K562 (cell line): ENCODE data around the gene SNAPC5. TPM values are rescaled to one million over a fixed set of nuclear protein-coding genes. Genes with fewer than 3 reads are reported as not detected.

ENCODE experiments used
- ARID2 ChIP-seq: fragments of 450-650 bp; IDR thresholded peaks from 2 replicates; pipeline ENCODE4 v1.6.1; 2017; ENCODE audit warnings: antibody characterized with exemption, mild to moderate bottlenecking
- EP300 ChIP-seq: IDR thresholded peaks from 2 replicates; pipeline ENCODE4 v1.6.1; 2012; ENCODE audit warnings: low read length, improper control_type of control experiment
- FOSL1 ChIP-seq: fragments of 200-800 bp; sonication (Bioruptor generic); conservative IDR thresholded peaks from 2 replicates; pipeline ENCODE4 v1.6.1; 2016; ENCODE audit warnings: missing genetic modification characterization, missing compliant biosample characterization
- HIVEP1 ChIP-seq: fragments of 250-450 bp; sonication (Bioruptor Pico); IDR thresholded peaks from 2 replicates; pipeline ENCODE4 v1.4.0; 2020; ENCODE audit warnings: mild to moderate bottlenecking
- HMG20A ChIP-seq: fragments of 450-650 bp; formaldehyde crosslinking; conservative IDR thresholded peaks from 2 replicates; pipeline ENCODE4 v1.4.0; 2020; ENCODE audit warnings: mild to moderate bottlenecking, mixed read lengths
- JUN ChIP-seq, 2 experiments: sonication (generic) in 1 of 2; formaldehyde crosslinking in 1 of 2; IDR thresholded peaks; 2 replicates each; pipeline versions ENCODE4 v1.6.1 to v1.8.0; 2012 to 2022; ENCODE audit warnings: borderline replicate concordance in 2 of 2, mild to moderate bottlenecking in 2 of 2, improper control_type of control experiment in 1 of 2, low read depth in 1 of 2, low read length in 1 of 2, missing genetic modification reagents in 1 of 2
- MTA2 ChIP-seq: fragments of 450-650 bp; IDR thresholded peaks from 2 replicates; pipeline ENCODE4 v1.6.1; 2016; ENCODE audit warnings: low read depth
- NBN ChIP-seq: fragments of 450-650 bp; IDR thresholded peaks from 2 replicates; pipeline ENCODE4 v1.6.1; 2016; ENCODE audit warnings: low read depth, mild to moderate bottlenecking
- PHTF2 ChIP-seq: fragments of 250-450 bp; sonication (Bioruptor Pico); IDR thresholded peaks from 2 replicates; pipeline ENCODE4 v1.5.0; 2021; ENCODE audit warnings: mild to moderate bottlenecking
- PURB ChIP-seq: sonication (generic); formaldehyde crosslinking; IDR thresholded peaks from 2 replicates; pipeline ENCODE4 v1.9.0; 2021; ENCODE audit warnings: low read depth, mild to moderate bottlenecking, missing genetic modification reagents
- RAD21 ChIP-seq, 2 experiments: fragments of 250-450 bp in 1 of 2; fragments of 450-650 bp in 1 of 2; sonication (Bioruptor Pico) in 1 of 2; formaldehyde crosslinking in 1 of 2; IDR thresholded peaks in 1 of 2; conservative IDR thresholded peaks in 1 of 2; 2 replicates each; pipeline versions ENCODE4 v1.4.0 to v1.8.0; 2020 to 2022; ENCODE audit warnings: mild to moderate bottlenecking in 2 of 2, moderate library complexity in 1 of 2
- RBBP5 ChIP-seq: fragments of 200-600 bp; sonication (generic); IDR thresholded peaks from 2 replicates; pipeline ENCODE4 v1.6.1; 2012; ENCODE audit warnings: borderline replicate concordance, mild to moderate bottlenecking, low read length, control low read depth, inconsistent platforms; ENCODE audit not compliant: insufficient read depth, poor library complexity, severe bottlenecking
- RBFOX2 ChIP-seq: fragments of 200-400 bp; formaldehyde crosslinking; IDR thresholded peaks from 2 replicates; pipeline ENCODE4 v1.6.1; 2017; ENCODE audit warnings: low read depth, mild to moderate bottlenecking, low read length, moderate library complexity
- SIN3B ChIP-seq: fragments of 450-650 bp; IDR thresholded peaks from 2 replicates; pipeline ENCODE4 v1.6.1; 2017; ENCODE audit warnings: low read depth, mild to moderate bottlenecking, moderate library complexity
- SREBF1 ChIP-seq: fragments of 150-350 bp; IDR thresholded peaks from 2 replicates; pipeline ENCODE4 v1.6.1; 2014; ENCODE audit warnings: antibody characterized with exemption, low read depth, low read length, borderline replicate concordance
- THRAP3 ChIP-seq: fragments of 450-650 bp; IDR thresholded peaks from 2 replicates; pipeline ENCODE4 v1.6.1; 2016; ENCODE audit warnings: mild to moderate bottlenecking, inconsistent platforms, borderline replicate concordance
- TOE1 ChIP-seq, 2 experiments: fragments of 450-650 bp in 1 of 2; sonication (generic) in 1 of 2; formaldehyde crosslinking in 1 of 2; IDR thresholded peaks; 2 replicates each; pipeline versions ENCODE4 v1.7.1 to v1.8.0; 2016 to 2022; ENCODE audit warnings: borderline replicate concordance in 2 of 2, mild to moderate bottlenecking in 2 of 2, antibody characterized with exemption in 1 of 2, inconsistent platforms in 1 of 2, low read depth in 1 of 2, missing genetic modification reagents in 1 of 2, moderate library complexity in 1 of 2
- ZNF274 ChIP-seq: IDR thresholded peaks from 2 replicates; pipeline ENCODE4 v1.6.1; 2011; ENCODE audit warnings: low read depth, mild to moderate bottlenecking, low read length, moderate library complexity, borderline replicate concordance
- ZNF584 ChIP-seq: fragments of 200-800 bp; sonication (Bioruptor generic); IDR thresholded peaks from 2 replicates; pipeline ENCODE4 v1.6.1; 2016; ENCODE audit warnings: low read depth, mild to moderate bottlenecking, missing genetic modification characterization, missing compliant biosample characterization
- polyA plus RNA-seq, 8 experiments: library from polyadenylated mRNA; depleted of rRNA in 4 of 8; stranded (reverse) in 5 of 8; unstranded in 3 of 8; fragments of >200 nt; fragmentation: Nextera tagmentation in 2 of 8; fragmentation: Illumina TruSeq in 1 of 8; extraction: Ambion mirVana in 2 of 8; extraction: Trizol in 1 of 8; gene quantifications; 2 replicates each; pipeline versions ENCODE4 v1.2.1 to v1.2.3, GENCODE V29; 2011 to 2014; ENCODE audit warnings: inconsistent platforms in 1 of 8, missing spikeins in 1 of 8
- total RNA-seq, 7 experiments: library from RNA; depleted of rRNA in 6 of 7; stranded (reverse); fragments of >200 nt in 6 of 7; fragmentation: Illumina TruSeq in 2 of 7; extraction: Trizol in 2 of 7; gene quantifications; 2 replicates each; pipeline versions ENCODE4 v1.2.1 to v1.2.3, GENCODE V29; 2011 to 2021; ENCODE audit warnings: low replicate concordance in 1 of 7
- TF ChIP-seq, protein P1 (sequence below): IDR thresholded peaks from 2 replicates; pipeline ENCODE4 v1.6.1; 2011; ENCODE audit warnings: borderline replicate concordance, low read depth, mild to moderate bottlenecking, moderate library complexity, low read length; ENCODE audit not compliant: insufficient read depth, poor library complexity, severe bottlenecking
- TF ChIP-seq, protein P2 (sequence below): sonication (generic); formaldehyde crosslinking; IDR thresholded peaks from 2 replicates; pipeline ENCODE4 v1.5.0; 2020; ENCODE audit warnings: missing genetic modification reagents
- TF ChIP-seq, protein P3 (sequence below): IDR thresholded peaks from 2 replicates; pipeline ENCODE4 v1.6.1; 2011; ENCODE audit not compliant: insufficient read length; ENCODE audit errors: extremely low read depth

Gene SNAPC5
- total and polyA plus RNA-seq, 9 of the 15 experiments (the other 6 are each of a cell fraction or from before 2014, with no cell fraction given): 52.8 to 155 (median 96.5) TPM

DNA sequence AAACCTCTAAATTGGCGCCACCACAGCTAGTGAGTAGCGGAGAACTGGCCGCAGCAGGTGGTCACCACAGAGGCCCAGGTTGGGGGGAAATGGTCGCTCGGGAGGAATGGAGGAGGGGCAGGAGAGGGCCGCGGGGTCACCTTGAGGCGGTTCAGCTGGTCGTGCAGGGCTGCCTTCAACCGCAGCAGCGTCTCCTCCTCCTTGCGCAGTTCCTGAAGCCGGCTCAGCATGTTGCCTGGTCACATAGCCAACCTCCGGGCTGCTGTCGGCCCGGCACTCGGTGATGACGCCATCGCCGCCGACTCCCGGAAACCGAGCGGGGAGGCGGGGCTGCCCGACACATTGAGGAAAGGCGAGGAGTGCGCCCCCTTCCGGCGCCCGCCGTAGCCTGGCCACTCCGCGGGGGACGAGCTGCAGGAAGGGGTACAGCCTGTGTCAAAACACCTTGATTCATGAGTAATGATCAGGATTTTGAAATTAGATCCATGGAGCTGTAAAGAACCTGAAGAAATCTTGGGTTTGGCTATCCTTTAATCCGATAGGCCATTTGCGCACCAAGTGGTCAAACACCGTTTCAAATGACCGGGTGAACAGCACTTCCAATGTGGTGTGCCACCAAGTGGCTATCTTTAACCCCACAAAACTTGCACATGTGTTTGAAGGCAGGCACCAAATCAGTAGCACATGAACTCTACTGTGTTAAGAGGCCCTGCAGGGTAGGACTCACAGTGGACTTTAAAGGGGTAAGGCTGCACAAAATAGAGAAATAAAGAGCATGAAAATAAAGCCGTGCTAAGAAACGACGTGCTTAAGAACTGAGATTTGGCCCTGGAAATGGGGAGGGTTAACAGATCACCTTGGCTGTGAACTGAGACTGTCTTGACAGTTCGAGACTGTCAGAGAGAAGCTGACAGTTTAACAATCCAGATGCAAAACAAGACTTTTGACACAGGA, at the start of gene SNAPC5 (continued):
- TF ChIP-seq, protein P1, sequence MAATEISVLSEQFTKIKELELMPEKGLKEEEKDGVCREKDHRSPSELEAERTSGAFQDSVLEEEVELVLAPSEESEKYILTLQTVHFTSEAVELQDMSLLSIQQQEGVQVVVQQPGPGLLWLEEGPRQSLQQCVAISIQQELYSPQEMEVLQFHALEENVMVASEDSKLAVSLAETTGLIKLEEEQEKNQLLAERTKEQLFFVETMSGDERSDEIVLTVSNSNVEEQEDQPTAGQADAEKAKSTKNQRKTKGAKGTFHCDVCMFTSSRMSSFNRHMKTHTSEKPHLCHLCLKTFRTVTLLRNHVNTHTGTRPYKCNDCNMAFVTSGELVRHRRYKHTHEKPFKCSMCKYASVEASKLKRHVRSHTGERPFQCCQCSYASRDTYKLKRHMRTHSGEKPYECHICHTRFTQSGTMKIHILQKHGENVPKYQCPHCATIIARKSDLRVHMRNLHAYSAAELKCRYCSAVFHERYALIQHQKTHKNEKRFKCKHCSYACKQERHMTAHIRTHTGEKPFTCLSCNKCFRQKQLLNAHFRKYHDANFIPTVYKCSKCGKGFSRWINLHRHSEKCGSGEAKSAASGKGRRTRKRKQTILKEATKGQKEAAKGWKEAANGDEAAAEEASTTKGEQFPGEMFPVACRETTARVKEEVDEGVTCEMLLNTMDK: peak; percentile 99
- TF ChIP-seq EP300: peak; percentile 51; the same call in 1 of the 2 replicates
- TF ChIP-seq THRAP3: peak; percentile 94
- TF ChIP-seq SREBF1: no peak
- TF ChIP-seq RAD21 (CRISPR knock-in tag; conservative IDR thresholded peaks at IDR 0.05 in 1 of 2, IDR thresholded peaks at IDR 0.05 in 1 of 2): peak; percentile 53 to 70
- TF ChIP-seq, protein P2, sequence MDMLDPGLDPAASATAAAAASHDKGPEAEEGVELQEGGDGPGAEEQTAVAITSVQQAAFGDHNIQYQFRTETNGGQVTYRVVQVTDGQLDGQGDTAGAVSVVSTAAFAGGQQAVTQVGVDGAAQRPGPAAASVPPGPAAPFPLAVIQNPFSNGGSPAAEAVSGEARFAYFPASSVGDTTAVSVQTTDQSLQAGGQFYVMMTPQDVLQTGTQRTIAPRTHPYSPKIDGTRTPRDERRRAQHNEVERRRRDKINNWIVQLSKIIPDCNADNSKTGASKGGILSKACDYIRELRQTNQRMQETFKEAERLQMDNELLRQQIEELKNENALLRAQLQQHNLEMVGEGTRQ: no peak
- no peak for TF ChIP-seq HMG20A (CRISPR knock-in tag)
- no peak for TF ChIP-seq PURB
- TF ChIP-seq RBFOX2: peak; percentile 96
- TF ChIP-seq ARID2: peak; percentile 39; the same call in 1 of the 2 replicates
- no peak for TF ChIP-seq PHTF2
- TF ChIP-seq JUN (IDR thresholded peaks at IDR 0.05; ENCODE audit: borderline replicate concordance, low read depth, low read length): peak; percentile 70; the same call in 1 of the 2 replicates
- TF ChIP-seq JUN (CRISPR knock-in tag; IDR thresholded peaks at IDR 0.05; ENCODE audit: borderline replicate concordance): peak; percentile 78; the same call in 1 of the 2 replicates
- TF ChIP-seq FOSL1 (tag): peak; percentile 50; the same call in 1 of the 2 replicates
- peak; percentile 43; the same call in 1 of the 2 replicates for TF ChIP-seq MTA2
- peak; percentile 78; the same call in 1 of the 2 replicates for TF ChIP-seq NBN
- no peak for TF ChIP-seq ZNF584 (CRISPR knock-in tag)
- no peak for TF ChIP-seq HIVEP1 (CRISPR knock-in tag)
- TF ChIP-seq SIN3B: peak; percentile 91
- TF ChIP-seq, protein P3, sequence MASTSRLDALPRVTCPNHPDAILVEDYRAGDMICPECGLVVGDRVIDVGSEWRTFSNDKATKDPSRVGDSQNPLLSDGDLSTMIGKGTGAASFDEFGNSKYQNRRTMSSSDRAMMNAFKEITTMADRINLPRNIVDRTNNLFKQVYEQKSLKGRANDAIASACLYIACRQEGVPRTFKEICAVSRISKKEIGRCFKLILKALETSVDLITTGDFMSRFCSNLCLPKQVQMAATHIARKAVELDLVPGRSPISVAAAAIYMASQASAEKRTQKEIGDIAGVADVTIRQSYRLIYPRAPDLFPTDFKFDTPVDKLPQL: no peak
- TF ChIP-seq RBBP5: peak; percentile 65
- TF ChIP-seq TOE1 (IDR thresholded peaks at IDR 0.05; ENCODE audit: borderline replicate concordance): peak; percentile 76; the same call in 1 of the 2 replicates
- TF ChIP-seq TOE1 (CRISPR knock-in tag; IDR thresholded peaks at IDR 0.05; ENCODE audit: borderline replicate concordance, low read depth): no peak
- TF ChIP-seq ZNF274: no peak
